Jurkat, Clone E6-1 (cell line): ENCODE results near the gene CENPP.

Experiments used
- DNase-seq: peaks from one replicate; pipeline ENCODE4 v3.0.0-alpha.2; 2011; ENCODE audit warnings: low read depth, low spot score
- H3K4me3 ChIP-seq: 2 replicates; pipeline ENCODE4 v1.5.1; 2011; ENCODE audit warnings: mild to moderate bottlenecking, low read length, control low read depth, moderate library complexity

Gene CENPP

DNA sequence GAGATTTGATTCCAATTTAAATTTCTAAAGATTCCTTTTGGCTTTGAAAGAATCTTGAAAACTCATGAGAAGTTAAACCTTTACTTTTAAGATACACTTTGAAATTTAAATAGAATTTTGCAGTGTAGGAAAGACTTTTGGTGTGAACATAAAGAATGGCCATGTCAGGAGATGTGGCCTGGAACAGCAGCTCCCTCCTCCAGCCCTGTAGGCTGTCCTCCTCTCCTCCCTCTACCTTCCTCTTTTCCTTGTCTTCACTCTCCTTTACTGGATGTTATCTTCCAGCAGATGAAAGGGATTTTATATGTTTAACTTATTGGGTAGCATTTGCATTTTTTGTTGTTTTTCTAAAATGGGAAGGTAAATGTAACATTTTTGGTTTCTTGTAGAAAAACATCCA is 137.6 kb downstream of the CENPP start:
- H3K4me3 ChIP-seq = no peak overlapping the region
- no peak for DNase-seq

DNA sequence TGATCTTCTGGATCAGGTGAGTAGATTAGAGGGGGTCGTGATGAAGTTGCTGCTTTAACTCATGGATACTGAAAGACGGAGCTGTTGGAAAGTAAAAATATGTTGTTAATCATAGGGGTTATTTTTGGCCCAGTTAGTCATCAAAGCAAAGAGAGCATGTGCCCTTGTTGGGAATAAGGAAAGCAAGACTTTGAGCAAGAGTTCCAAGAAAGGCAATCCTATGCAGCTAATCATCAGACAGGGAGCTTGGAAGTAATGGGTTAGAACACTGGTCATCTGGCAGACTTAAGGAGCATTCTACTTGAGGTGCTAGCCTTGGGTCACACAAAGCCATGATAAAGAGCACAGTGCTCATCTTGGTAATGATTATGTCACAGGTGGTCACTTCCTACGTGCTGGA is 138.2 kb downstream of the CENPP start:
- no peak for DNase-seq
- no peak overlapping the region for H3K4me3 ChIP-seq

DNA sequence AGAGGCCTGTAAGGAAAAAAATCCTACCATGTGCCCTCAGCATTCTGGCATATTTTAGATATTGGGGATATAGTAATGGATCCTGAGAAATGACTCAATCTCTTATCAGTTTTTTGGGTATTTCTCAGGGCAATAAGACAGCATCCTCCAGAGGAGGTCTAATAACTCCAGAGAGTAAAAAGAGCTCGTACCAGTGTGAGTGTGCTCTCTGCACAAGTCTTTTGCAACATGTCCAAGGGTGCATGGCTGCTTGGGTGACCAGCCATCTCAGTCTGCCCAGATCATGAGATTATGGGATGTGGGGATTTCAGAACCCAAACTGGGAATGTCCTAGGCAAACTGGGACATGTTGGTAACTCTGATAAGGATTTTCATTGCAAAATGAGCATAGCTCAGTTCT is 141.3 kb downstream of the CENPP start:
- DNase-seq = no peak
- H3K4me3 ChIP-seq = no peak overlapping the region

DNA sequence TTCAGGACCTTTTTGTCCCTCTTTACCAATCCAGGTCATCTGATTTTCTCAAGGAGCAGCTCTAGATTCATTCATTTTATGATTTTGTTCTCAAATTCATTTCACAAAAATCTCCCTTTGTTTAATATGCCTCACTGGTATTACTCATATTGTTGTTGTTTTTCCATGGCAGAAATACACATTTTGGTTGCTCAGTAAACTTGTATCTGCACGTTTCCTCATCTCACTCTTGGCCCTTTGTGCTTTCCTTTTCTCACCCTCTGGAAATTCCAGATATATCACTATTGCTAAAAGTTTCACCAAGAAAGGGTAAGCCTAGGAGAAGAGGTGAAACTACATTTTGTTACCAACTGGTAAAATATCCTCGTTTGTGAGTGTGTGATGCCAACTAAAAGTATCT is 141.8 kb downstream of the CENPP start:
- H3K4me3 ChIP-seq = no peak overlapping the region
- no peak for DNase-seq

DNA sequence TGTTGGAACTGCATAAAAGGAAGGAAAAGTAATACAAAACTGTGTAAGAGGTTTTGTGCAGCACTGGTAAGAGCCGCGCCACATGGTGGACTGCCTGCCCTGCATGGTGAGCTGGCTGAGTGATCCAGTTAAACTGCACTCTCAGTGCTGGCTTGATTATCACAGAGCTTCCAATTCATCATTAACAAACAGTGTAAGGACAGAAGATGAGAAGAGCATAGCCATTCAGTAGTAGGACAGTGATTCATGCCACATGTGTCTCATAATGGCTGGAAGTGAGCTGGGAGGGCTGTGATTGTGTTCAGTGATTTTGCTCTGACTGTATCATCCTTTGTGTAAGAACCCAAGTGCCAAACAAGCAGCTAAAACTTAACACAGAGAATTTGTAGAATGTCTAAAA is 142.5 kb downstream of the CENPP start:
- no peak for DNase-seq
- H3K4me3 ChIP-seq = no peak overlapping the region

DNA sequence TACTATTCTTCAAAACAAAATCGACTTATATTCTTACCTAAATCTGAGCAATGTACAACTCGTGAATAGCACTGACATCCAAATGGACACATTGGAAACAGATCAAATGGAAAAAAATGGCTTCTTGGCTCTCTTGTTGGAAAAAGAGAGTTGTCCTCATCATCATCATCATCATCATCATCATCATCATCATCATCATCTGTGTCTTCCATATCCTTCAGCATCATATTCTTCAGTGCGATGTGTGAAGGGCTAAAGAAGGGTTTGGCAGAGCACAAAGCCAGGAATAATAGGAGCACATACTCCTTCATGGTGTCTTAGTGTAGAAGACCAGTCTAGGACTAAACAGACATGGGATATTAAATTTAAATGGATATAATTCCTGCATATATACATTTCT is 148.8 kb downstream of the CENPP start:
- H3K4me3 ChIP-seq = no peak overlapping the region
- DNase-seq = no peak

DNA sequence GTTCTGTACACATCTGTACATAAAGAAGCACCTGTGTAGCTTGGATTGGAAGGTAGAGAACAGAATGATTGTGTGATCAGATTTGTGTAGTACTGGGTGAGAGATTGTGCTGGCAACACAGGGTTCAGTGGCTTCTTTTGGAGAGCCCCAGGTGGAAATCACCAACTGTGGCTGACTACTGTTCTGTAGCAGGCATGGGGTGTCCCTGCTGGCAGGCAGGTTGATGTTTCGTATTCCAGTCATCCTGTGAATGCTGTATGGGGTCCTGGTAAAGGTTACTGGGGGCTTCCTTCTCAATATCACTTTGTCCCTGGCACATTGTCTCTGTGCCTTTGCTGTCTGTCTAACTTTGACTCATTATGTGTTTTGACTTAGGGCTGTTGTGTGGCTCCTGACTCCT is 151.2 kb downstream of the CENPP start:
- no peak overlapping the region for H3K4me3 ChIP-seq
- no peak for DNase-seq

DNA sequence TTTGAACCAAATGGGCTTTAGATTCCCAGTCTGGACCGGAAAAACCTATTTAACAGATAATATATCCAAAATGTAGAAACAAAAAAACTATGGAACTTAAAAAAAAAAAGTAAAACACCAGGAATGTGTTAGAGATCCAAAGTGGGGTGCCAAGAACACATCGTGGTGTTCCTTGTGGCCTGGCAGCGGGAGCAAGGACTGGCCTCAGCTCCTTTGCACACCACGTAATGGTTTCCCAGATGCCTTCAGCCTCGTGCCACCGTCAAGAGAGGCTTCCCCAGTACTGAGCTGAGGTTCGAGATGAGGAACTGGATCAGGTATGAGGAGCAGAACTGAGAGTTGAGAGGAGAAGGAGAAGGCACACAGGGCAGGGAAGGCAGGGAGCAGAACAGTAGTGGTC is 153.0 kb downstream of the CENPP start:
- DNase-seq = no peak
- no peak overlapping the region for H3K4me3 ChIP-seq

DNA sequence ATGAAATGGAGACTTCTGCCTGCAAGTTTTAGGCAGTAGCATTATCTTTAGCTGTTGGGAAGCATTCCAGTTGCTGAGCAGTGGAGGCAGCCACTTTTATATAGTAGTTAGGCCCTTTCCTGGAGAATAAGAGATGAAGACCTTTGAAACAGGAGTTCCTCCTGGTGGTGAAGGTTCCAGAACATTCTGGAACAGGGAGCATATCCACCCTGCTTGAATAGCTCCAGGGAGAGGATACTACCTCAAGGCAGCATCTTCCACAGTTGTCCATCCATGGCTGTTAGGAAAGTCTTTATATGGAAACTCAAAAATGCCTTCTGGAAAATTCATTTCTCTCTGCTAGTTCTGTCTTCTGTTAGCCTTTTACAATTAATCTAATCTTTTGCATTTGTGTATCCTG is 153.6 kb downstream of the CENPP start:
- H3K4me3 ChIP-seq = no peak overlapping the region
- DNase-seq = no peak

DNA sequence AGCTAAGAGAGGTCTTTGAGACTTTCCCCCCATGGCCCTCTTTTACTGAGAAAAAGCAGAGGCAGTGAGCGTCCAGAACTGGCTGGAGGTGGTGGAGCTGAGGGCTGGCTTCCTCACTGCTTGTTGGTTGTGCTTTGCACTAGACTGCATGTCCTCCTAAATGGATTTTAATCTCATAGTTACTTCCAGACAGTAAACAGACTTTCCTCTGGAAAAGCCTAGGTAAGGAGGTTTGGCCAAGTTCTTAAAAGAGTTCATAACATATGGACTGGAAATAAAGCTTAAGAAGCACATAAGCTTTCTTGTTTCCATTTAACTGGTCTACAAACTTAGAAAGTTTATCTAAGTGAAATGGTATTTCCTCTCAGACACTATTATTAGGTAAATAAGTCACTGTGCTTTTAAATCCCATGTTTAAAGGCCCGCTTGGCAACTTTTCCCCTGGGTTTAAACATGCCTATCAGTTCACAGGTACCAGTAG is 154.6 kb downstream of the CENPP start:
- H3K4me3 ChIP-seq = no peak overlapping the region
- DNase-seq = no peak

DNA sequence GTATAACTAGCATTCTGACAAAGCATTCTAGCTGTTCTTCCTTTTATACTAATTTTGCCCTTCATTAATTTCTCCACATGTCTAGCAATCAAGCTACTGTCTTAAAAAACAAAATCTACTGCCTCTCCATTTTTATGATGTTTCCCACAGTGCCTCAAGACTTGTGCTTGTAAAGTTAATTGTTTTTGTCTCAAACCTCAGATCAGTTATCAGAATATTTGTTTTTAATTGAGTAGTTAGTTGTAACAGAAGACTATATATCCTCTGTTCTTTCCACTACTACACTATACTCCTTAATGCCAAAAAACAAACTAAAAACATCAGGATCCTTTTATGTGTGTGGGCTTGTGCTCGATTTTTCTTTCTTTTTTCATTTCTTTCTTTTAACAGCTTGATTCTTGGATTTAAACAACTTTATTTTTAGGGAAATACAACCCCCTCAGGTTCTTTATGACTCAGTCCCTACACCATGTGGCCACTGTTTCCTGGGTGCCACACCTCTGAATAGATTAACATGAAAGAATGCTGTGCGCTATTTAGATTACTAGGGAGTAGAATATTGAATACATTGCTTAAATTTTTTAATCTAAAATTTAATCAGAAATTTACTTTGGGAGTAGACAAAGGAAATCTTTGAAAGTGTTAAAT is 155.4 kb downstream of the CENPP start:
- no peak for DNase-seq
- H3K4me3 ChIP-seq = no peak overlapping the region

DNA sequence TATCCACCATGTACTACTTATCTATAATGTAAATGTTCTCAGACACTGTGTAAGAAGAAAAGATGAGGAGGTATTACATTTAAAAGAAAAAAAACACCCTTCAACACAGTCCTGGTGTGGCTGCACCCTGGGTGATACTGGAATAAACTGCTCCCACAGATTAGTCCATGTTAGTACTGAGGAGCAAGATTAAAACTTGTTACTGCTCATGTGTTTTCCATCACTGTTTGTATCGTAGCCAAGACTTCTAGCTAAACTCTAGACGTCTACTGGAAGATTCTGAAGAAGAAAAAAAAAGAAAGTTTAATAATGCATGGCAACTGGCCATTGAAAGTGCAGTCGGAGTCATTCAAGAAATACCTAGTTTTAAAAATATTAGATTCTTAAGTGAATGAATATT is 156.6 kb downstream of the CENPP start, which contains the start of gene ASPN:
Gene ASPN (minus strand): TSS at position 178 of the 400 bp plus-strand sequence.
- H3K4me3 ChIP-seq = no peak within 1 kb of the TSS
- no peak for DNase-seq

DNA sequence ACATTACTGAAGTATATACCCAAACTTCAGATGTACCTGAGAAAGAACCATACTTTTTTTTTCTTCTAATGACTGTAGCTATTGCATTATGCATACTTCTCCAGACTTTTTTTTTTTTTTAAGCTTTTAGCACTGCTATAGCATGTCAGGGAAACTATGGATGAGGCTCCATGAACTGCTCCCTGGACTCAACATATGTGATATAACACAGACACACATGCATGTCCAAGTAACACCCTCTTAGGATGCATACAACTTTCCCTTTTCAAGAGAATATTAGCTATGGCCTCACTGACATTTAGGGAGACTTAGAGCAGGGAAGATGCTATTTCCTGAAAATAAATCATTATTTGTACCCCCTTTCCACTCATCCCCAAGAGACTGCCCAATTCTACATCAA is 157.1 kb downstream of the CENPP start:
- H3K4me3 ChIP-seq = no peak overlapping the region
- no peak for DNase-seq

DNA sequence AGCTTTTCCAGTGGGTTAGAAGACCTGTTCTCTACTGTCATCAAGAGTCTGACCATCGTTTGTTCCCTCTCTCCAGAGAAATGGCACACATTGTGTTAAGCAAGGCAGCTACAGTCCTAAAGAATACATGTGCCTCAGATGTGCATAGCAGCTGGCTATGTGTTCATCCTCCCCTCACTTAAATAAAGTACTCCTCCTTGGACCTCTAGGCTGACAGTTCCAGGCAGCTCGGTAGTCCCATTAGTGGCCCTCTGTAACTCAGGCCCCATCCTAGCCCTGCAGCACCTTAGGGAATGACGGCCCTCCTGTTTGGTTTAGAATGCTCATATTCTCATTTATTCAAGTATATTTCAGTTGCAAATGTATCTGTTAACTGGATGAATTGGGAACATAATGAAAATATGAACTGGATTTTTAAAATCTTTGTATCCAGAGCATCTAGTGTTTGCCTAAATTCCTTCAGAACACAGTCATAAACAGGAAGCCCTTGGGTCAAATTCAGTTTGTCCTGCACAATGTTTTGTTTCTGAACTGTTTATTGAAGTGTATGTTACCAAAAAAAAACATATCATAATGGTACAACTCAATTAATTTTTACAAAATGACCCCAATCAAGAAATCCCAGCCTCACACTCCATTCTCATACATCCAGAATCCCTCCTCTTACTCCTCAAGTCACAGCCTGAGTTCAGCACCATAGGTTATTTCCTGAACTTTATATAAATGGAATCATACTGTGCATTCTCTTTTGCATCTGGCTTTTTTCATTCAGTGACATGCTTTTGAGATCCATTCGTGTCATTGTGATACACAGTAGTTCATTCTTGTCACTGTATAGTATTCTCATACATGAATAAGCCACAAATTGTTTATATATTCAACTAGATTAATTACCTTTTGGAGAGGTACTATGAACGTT is 158.1 kb downstream of the CENPP start:
- no peak for DNase-seq
- no peak overlapping the region for H3K4me3 ChIP-seq

DNA sequence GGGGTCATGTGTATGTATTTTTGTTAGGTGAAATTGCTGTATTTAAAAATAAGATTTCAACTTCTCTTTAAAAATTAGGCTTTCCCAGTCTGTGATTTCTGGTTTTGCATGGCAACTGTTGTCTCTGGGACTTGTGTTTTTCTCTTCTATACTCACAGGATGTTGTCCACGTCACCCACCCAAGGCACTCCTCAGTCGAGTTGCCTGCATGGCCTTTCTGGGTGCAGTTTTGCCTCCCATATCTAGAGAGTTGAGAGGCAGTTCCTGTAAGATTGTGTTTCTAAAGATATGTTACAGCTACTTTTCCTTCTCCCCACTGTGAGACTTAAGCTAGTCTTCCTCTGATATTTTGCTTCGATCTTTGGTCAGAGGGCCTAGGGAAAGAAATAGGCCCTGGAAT is 158.8 kb downstream of the CENPP start:
- no peak for DNase-seq
- no peak overlapping the region for H3K4me3 ChIP-seq

DNA sequence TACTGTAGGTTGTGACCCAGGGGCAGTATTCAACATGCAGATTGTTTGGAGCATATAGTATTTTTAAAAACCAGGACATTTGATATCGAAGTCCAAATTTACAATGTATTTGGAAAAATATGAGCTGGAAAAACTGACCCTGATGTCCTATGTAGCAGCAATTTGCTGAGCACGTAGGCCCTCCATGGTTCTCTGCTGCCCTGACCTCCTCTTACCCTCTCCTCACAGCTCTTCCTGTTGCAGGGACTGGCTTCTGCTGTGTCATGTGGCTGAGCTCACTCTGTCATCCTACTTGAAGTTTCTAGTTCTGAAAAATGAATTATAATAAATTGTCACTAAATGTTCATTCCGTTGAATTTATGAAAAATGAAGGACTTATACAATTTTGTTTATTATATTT is 160.6 kb downstream of the CENPP start:
- no peak for DNase-seq

DNA sequence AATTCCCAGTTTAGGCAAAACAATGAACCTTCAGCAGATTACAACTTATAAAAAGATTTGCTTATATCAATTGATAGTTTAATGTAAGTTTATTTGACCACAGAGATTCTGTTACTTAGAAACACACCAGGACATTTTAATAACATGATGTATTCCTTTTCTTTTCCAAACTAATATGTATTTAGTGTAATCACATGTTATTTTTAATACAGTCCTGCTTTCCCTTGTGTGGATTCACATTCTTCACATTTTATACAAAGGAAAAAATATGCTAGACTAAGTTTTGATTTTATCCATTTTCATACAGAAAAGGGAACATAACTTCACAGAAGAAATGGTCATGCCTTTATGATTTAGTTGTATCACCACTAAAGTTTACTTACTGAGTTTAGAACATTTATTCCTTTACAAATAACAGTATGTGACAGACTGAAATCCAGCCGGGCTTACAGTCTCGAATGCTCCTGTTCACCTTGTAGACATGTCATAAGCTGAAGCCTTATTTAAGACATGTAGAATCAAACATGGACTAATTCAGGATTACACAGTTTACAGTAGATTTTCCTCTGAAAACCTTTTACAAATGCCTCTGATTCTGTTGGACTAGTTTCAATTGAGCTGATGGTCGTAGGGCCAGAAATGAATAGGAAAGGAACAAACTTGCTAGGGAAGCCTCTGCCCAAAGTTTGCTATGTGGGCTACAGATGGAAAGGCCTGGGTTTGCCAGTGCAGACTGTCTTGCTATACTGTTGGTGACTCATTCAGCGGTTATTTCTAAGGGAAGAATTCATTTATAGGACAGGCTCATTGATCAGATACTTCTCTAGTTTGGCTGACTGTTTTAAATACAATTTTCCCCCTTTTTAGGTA is 163.2 kb downstream of the CENPP start:
- no peak overlapping the region for H3K4me3 ChIP-seq
- no peak for DNase-seq

More for the DNA sequence above, 160.6 kb downstream of the CENPP start:
- H3K4me3 ChIP-seq = no peak overlapping the region

DNA sequence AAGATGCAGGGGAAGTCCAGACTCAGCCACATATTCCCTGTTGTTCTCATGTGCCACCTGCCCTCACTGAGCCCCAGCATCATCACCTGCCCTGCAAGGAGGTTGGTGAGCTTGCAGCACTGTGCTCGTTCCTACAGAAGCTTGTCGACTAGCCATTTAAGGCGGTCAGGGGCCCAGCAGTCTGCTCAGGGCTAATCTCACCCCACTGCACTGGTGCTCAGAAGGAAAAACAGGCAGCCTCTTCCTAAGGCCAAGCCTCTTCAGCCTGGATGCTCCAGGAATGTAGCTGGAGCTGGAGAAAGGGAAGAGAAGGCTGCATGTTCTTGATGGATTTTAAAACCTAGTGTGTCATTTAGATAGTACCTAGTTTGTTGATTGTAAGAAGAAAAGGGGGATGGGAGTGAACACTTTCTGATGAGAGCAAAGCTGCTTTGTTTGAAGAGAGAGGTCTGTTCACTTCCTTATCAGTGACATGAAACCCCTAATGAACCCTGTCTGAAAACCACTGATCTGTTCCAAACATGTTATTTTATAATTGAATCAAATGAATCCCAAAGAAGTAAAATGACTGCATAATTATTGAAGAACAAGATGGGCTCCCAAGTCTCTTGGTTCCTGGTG is 167.1 kb downstream of the CENPP start:
- H3K4me3 ChIP-seq = no peak overlapping the region
- DNase-seq = no peak

DNA sequence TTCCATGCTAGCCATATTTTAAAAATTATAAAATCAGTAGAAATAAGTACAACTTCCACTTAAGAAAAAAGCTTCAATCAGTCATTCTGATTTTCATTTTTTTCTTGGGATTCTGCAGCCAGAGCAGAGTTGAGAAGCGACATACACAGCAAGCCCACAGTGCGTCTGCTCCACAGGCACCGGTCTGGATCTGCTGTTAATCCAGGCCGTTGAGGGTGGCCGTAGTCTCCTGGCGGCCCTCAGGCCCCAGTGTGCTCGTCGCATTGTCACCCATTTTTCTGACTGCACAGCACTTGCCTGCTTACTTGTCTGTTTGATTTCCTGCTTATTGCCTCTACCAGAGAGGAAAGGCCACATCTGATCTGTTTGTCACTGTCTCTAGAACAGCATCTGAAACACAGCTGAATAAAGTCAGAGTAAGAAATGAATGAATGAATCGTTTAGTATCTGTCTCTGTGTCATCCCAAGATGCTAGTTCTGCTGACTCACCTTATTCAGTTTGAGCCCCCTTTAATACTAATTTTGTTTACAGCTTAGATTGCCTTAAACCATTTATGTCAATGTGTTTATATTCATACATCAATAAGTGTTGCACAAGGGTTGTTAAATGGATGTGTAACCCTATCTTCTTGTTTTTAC is 168.1 kb downstream of the CENPP start:
- H3K4me3 ChIP-seq = no peak overlapping the region
- DNase-seq = no peak
